Activated T-cell treated with anti-CD3 and anti-CD28 coated beads for 24 hours (primary cell): ENCODE measurements around the gene OTOGL.

ENCODE experiments used
- DNase-seq: peaks from one replicate; pipeline ENCODE4 v3.0.0-alpha.2; 2020; ENCODE audit warnings: low read depth

Gene OTOGL

GRCh38 chr12:80099259-80099658 is at the start of gene OTOGL:
Gene OTOGL, plus strand, starts transcription at chr12:80099537. Its CDS starts 109,895 bp downstream, at chr12:80209432.
- no peak for DNase-seq

GRCh38 chr12:80050236-80050635 is 49.1 kb upstream of the OTOGL start:
- no peak for DNase-seq

- no peak for DNase-seq
These were observed 46.1 kb upstream of the OTOGL start for GRCh38 chr12:80053051-80053790.

- DNase-seq: no peak
These were observed 43.1 kb upstream of the OTOGL start for GRCh38 chr12:80056232-80056631.

- no peak for DNase-seq
These were observed 42.5 kb upstream of the OTOGL start for GRCh38 chr12:80056845-80057244.

- DNase-seq: no peak
These were observed 40.8 kb upstream of the OTOGL start for GRCh38 chr12:80058586-80058985.

GRCh38 chr12:80059102-80059501 is 40.2 kb upstream of the OTOGL start:
- no peak for DNase-seq

GRCh38 chr12:80059875-80060274 is 39.5 kb upstream of the OTOGL start:
- DNase-seq: no peak

- no peak for DNase-seq
These were observed 35.1 kb upstream of the OTOGL start for GRCh38 chr12:80064269-80064668.

GRCh38 chr12:80064951-80065350 is 34.4 kb upstream of the OTOGL start:
- DNase-seq: no peak

- no peak for DNase-seq
These were observed 31.2 kb upstream of the OTOGL start for GRCh38 chr12:80068173-80068572.

- peak; percentile 4 for DNase-seq
These were observed 15.3 kb upstream of the OTOGL start for GRCh38 chr12:80083892-80084614.

GRCh38 chr12:80086025-80086424 is 13.3 kb upstream of the OTOGL start:
- DNase-seq: no peak

- no peak for DNase-seq
These were observed 11.7 kb upstream of the OTOGL start for GRCh38 chr12:80087486-80088213.

- DNase-seq: no peak
These were observed 1.3 kb downstream of the OTOGL start for GRCh38 chr12:80100591-80100990.

GRCh38 chr12:80101126-80101525 is 1.8 kb downstream of the OTOGL start:
- no peak for DNase-seq

GRCh38 chr12:80107221-80107620 is 7.9 kb downstream of the OTOGL start:
- no peak for DNase-seq

- DNase-seq: no peak
These were observed 17.4 kb downstream of the OTOGL start for GRCh38 chr12:80116735-80117134.

- DNase-seq: no peak
These were observed 19.4 kb downstream of the OTOGL start for GRCh38 chr12:80118565-80119324.

GRCh38 chr12:80120994-80121393 is 21.7 kb downstream of the OTOGL start:
- DNase-seq: no peak

GRCh38 chr12:80121661-80122060 is 22.3 kb downstream of the OTOGL start:
- DNase-seq: no peak

GRCh38 chr12:80129895-80130530 is 30.7 kb downstream of the OTOGL start:
- no peak for DNase-seq
